ENCODE results near the gene CDC45. TPM values are rescaled to one million over a fixed set of nuclear protein-coding genes. Genes with fewer than 3 reads are reported as not detected.

The CDC45 gene
- total RNA-seq, 4 donors from 2014 or later, result 0.34 TPM; not detected in 3

DNA sequence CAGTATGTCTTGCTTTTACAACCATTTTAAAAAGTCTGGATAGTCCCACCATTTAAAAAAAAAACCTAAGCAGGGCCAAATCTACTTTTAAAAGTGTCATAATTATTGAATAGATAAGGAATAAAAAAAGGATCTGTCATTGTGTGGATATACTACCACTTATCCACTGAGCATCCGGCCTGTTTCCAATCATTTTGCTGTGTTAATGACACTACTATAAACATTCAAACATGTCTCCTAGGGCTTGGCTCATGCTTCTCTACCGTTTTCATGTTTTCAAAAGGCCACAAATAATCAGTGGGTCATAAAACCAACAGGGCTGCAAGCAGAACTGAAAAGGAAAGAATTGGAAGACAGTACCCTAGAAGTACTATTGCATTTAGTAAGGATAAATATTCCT is 19.7 kb upstream of the CDC45 start:
- TF ChIP-seq, protein P1, sequence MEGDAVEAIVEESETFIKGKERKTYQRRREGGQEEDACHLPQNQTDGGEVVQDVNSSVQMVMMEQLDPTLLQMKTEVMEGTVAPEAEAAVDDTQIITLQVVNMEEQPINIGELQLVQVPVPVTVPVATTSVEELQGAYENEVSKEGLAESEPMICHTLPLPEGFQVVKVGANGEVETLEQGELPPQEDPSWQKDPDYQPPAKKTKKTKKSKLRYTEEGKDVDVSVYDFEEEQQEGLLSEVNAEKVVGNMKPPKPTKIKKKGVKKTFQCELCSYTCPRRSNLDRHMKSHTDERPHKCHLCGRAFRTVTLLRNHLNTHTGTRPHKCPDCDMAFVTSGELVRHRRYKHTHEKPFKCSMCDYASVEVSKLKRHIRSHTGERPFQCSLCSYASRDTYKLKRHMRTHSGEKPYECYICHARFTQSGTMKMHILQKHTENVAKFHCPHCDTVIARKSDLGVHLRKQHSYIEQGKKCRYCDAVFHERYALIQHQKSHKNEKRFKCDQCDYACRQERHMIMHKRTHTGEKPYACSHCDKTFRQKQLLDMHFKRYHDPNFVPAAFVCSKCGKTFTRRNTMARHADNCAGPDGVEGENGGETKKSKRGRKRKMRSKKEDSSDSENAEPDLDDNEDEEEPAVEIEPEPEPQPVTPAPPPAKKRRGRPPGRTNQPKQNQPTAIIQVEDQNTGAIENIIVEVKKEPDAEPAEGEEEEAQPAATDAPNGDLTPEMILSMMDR (IDR thresholded peaks at IDR 0.05; ENCODE audit: low read depth), result no peak

DNA sequence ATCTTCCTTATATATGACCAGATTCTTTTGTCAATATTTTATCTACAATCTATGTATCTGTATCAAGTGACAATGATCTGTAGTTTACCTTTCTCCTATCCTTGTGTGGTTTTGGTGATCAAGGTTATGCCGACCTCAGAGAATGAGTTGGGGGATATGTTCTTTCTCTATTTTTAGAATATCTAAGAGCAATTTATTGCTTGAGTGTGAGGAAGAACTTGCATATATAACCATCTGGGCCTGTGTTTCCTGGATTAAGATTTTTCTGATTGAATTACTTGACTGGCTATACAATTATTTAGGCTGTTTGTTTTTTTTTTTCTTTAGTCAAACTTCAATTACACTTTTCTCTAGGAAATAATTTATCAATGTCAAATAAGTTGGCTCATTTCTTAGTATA is 18.2 kb upstream of the CDC45 start:
- TF ChIP-seq, protein P1 (IDR thresholded peaks at IDR 0.05; ENCODE audit: low read depth), result no peak

DNA sequence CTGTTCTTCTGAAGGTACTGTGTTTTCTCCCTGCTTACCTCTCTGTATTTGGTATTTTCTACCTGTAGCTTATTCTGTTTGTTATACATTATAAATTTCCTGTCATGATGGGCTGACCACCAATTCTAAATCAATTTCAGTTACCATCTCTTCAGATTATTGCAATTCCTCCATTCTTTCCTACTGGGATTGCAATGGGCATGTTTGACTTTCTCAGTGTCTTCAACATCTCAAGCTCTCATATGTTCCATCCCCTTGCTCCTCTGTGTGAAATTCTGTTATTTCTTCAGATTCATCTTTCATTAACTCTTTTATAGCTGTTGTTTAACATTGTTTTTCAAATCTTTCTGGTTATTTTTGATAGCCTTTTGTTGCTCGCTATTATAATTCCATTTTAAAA is 16.7 kb upstream of the CDC45 start:
- TF ChIP-seq, protein P1 (IDR thresholded peaks at IDR 0.05; ENCODE audit: low read depth), result no peak

DNA sequence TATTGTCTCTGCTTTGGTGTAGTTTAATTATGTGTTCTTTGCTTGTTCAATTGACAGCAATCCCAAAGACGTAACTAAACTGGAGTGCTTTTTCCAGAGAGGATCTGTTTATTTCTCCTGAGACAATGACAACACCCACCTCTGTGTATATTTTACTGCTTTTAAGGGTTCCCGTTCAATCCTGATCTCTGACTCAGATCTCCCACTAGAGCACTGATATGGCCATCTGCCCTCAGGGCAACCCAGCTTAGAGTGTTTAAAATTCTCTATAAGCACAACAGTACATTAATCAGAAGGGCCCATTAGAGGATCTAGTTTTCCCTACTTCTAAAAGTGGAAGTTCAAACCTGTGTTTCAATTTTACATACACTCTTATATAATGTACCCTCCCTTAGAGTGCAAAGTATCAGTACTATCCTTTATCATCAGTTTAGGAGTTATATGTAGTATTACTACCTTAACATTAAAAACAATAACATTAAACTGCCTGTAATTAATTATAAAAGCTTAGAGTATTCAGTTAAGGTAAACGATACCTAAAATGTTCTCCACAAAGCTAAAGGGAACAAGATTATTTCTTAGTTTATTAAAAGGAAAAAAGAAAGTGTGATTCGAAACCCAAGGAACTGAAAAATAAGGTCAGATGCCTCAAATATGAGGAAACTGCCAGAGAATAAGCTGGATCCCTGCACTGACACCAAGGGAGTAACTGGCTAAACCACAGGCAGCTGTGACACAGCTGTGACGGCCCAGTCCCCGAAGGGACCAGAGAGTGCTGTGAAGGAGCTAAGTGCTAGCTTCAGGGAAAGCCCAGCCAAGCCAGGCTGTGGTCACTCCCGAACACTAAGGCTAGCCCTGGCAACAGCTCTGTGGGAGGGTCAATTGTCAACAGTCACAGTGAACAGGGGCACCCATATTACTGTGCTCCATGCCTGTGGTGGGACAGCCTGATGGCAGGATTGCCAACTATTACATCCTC is 15.9 kb upstream of the CDC45 start:
- TF ChIP-seq, protein P1 (IDR thresholded peaks at IDR 0.05; ENCODE audit: low read depth), result no peak

DNA sequence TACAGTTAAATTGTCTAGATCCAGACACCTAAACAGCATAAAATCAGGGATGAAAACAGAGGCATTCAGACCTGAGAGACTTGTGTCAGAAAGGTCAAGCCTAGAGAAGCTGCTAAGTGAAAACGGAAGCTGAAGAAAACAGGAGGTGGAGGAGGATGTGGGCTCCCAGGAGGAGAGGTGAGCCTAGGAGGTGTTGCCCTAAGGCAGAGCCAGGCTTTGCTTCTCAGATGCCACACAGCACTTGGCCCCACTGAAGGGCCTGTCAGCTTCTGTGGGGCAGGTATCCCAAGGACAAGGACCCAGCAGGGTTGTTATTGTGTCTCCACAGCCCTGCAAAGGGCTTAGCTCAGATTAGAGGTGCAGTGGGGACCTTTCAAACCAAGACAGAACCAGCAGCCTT is 15.2 kb upstream of the CDC45 start:
- TF ChIP-seq, protein P1 (IDR thresholded peaks at IDR 0.05; ENCODE audit: low read depth), result no peak

DNA sequence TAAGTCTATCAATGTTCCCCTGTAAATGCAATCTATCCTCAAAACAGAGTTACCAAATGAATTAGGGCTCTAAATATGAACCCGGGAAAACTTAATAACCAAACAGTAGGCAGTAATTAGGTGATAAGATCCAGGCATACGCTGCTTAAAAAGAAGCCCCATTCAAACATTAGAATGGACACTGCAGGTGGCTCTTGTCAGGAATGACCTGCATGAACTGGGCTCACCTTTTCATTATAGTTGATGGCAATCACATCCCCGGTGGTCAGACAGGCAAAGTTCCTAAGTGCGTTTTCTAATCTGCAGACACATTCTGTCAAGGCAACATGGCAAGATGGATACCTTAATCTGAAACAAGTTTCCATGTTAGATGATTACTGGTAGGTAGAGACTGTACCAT is 14.7 kb upstream of the CDC45 start:
- TF ChIP-seq, protein P1 (IDR thresholded peaks at IDR 0.05; ENCODE audit: low read depth), result no peak

DNA sequence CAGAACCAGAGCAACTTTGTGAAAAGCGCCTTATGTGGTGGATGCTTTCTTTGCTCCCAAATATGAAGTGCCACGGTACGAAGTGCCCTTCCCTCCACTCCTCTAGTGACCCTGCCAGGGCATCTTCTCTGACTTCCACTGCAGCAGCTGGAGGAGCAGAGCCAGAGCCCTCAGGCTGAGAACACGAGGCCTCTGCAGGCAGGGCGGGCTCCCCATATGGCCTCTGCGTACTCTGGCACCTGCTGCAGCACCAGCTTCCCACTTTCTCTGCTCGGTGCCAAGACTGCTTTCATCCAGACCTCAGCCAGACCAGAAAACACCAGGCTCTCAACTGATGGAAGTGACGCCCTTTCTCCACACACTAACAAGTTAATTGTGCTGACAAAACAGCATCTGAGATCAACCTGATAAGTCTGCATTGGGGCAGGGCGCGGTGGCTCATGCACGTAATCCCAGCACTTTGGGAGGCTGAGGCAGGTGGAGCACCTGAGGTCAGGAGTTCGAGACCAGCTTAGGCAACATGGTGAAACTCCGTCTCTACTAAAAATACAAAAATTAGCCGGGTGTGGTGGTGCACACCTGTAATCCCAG is 13.5 kb upstream of the CDC45 start:
- TF ChIP-seq, protein P1 (IDR thresholded peaks at IDR 0.05; ENCODE audit: low read depth), result no peak
